GM03348 (cell line): ENCODE measurements around the gene ABO.
"Not testable (repeated sequence)": the region's sequence is repeated elsewhere in the genome, so short reads cannot be mapped to it uniquely, and the experiment has no call there.

Source experiments
- DNase-seq: peaks from one replicate; pipeline ENCODE4 v3.0.0; 2012; ENCODE audit warnings: low spot score

ABO gene

GRCh38 chr9:133290751-133291302 is 15.8 kb upstream of the ABO start:
- DNase-seq = no peak

GRCh38 chr9:133286523-133286922 is 11.5 kb upstream of the ABO start:
- DNase-seq = no peak

GRCh38 chr9:133285252-133285775 is 10.3 kb upstream of the ABO start:
- DNase-seq = no peak

DNA sequence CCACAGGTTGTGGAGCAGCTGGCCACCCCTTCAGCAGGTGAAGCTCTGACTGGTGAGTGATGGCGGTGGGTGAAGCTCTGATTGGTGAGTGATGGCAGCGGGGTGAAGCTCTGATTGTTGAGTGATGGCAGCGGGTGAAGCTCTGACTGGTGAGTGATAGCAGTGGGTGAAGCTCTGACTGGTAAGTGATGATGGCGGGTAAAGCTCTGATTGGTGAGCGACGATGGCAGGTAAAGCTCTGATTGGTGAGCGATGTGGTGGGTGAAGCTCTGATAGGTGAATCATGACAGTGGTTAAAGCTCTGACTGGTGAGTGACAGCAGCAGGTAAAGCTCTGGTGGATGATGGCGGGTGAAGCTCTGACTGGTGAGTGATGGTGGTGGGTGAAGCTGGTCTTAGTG is 9.4 kb upstream of the ABO start:
- no peak for DNase-seq

DNA sequence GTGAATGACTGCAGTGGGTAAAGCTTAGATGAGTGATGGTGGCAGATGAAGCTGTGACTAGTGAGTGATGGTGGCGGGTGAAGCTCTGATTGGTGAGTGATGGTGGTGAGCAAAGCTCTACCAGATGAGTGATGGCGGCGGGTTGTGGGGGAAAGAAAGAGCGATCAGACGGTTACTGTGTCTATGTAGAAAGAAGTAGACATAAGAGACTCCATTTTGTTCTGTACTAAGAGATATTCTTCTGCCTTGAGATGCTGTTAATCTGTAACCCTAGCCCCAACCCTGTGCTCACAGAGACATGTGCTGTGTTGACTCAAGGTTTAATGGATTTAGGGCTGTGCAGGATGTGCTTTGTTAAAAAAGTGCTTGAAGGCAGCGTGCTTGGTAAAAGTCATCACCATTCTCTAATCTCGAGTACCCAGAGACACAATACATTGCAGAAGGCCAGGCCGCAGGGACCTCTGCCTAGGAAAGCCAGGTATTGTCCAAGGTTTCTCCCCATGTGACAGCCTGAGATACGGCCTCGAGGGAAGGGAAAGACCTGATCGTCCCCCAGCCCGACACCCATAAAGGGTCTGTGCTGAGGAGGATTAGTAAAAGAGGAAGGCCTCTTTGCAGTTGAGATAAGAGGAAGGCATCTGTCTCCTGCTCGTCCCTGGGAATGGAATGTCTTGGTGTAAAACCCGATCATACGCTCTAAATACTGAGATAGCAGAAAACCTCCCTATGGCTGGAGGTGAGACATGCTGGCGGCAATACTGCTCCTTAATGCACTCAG is 8.4 kb upstream of the ABO start:
- not testable (repeated sequence) for DNase-seq

DNA sequence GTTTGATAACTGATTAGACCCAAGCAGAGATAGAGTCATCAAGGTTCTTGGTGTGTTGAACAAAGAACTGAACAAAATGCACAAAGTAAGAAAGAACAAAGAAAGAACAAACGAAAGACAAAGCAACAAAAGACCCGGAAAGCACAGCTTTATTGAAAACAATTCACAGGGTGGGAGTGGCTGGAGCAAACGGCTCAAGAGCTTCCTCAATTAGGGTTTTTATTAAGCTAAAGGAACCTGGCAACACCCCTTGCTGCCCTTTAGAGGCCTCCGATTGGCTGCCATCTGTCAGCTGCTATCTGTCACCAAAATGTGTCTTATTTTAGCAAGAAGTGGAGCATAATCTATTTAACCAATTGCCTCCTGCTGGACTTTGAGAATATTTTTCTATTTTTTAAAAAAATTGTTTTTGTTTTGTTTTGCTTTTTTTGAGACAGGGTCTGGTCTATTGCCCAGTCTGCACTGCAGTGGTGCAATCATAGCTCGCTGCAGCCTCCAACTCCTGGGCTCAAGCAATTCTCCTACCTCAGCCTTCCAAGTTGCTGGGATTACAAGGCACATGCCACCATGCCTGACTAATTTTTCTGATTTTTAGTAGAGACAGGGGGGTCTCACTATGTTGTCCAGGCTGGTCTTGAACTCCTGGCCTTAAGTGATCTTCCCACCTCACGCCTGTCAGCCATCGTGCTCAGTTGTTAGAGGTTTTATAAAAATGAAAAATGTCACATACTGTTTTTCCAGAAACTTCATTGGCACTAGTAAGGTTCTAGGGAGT is 7.7 kb upstream of the ABO start:
- DNase-seq = no peak

DNA sequence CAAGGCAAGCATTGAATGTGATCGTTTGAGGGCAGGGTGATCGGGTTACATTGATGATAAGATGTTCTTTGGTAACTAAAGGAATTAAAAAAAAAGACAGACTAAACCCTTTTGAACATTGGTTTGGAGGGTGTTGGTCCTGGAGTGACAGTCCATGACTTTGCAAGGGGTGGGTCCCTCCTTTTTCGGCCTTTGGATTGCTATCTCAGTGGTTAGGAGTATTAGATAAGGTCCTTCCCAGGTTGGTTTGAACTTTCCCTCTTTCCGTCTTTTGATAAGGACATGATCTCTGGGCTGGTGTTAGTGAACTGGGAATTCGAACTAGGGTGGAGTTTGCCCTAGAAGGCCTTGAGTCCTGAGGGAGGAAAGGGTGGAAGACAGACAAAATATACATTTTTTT is 5.4 kb upstream of the ABO start:
- no peak for DNase-seq

- DNase-seq = no peak
Measured at GRCh38 chr9:133278161-133279114, 3.4 kb upstream of the ABO start.

GRCh38 chr9:133277467-133277866 is 2.5 kb upstream of the ABO start:
- no peak for DNase-seq

GRCh38 chr9:133276923-133277322 is 1.9 kb upstream of the ABO start:
- DNase-seq = no peak

- DNase-seq = no peak
Measured at GRCh38 chr9:133276001-133276884, 1.2 kb upstream of the ABO start.

- no peak for DNase-seq
Measured at GRCh38 chr9:133274236-133275104, 531 bp downstream of the ABO start.

DNA sequence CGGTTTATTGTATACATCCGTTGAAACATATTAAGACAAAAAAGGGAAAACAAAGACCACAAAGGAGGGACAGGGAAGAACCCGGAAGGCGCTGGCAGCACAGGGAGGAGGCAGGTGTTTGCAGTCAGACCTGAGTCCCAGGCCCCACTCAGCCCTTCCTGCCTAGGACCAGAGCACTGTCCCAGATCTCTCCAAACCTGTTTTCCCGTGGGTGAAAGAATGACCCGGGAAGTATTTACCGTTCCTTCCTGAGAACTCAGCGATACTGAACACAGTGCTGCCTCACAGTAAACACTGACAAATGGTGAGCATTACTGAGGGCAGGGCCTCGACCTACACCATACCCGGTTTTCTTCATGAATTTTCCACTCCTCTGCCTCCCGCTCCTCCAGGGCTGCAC is 1.2 kb downstream of the ABO start:
- DNase-seq = no peak

GRCh38 chr9:133273098-133273497 is 1.9 kb downstream of the ABO start:
- DNase-seq = no peak

DNA sequence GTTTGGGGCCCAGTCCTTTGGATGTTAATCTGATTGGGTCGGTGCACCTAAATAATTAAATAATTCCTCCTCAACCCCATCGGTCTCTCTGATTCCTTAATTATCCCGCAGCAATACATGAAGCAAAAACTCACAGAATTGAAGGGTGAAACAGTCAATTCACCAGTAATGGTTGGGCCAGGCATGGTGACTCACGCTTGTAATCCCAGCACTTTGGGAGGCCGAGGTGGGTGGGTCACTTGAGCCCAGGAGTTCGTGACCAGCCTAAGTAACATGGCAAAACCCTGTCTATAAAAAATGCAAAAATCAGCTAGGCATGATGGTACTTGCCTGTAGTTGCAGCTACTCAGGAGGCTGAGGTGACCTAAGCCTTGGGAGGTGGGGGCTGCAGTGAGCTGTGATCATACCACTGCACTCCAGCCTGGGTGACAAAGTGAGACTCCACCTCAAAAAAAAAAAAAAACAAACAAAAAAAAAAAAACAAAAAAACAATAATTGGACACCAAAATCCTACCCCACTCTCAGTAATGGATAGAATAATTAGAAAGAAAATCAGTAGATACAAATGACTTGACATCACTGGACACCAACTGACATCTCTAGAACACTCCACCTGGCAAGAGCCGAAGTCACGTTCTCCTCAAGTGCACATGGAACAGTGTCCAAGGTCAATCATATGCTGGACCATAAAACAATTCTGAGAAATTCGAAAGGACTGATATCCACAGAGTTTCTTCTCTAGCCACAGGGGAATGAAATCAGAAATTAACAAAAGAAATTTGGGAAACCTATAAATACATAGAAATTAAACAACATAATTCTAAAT is 5.3 kb downstream of the ABO start:
- DNase-seq = no peak

- not testable (repeated sequence) for DNase-seq
Measured at GRCh38 chr9:133269136-133269535, 5.9 kb downstream of the ABO start.

- DNase-seq = no peak
Measured at GRCh38 chr9:133268335-133269056, 6.5 kb downstream of the ABO start.

DNA sequence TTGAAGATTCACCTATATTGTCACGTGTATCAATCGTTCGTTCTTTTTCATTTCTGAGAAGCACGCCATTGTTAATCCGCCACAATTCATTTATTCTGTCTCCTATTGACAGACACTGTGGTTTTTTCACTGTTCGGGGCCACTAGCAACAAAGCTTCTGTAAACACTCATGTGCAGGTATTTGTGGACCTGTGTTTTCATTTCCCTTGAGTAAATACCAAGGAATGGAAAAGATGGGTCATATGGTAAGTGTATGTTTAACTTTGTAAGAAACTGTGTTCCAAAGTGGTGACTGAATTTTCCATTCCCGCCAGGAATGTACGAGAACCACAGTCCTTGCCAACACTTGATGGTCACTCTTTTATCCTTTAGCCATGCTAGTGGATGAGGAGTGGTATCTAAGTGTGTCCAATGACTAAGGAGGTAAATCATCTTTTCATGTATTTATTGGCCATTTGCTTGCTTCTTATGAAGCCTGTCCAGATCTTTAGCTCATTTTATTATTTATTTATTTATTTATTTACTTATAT is 10.7 kb downstream of the ABO start:
- DNase-seq = no peak
